HepG2 (cell line): Measurements from ENCODE around the gene NUBPL. TPM values are rescaled to one million over a fixed set of nuclear protein-coding genes. Genes with fewer than 3 reads are reported as not detected.

Source experiments
- AKAP8 ChIP-seq: sonication (generic); formaldehyde crosslinking; IDR thresholded peaks from 2 replicates; pipeline ENCODE4 v1.5.1; 2020; ENCODE audit warnings: mild to moderate bottlenecking, missing genetic modification reagents
- BCL3 ChIP-seq: sonication (generic); formaldehyde crosslinking; IDR thresholded peaks from 2 replicates; pipeline ENCODE4 v1.5.1; 2020; ENCODE audit warnings: mild to moderate bottlenecking, missing genetic modification reagents, moderate library complexity
- HDAC6 ChIP-seq: fragments of 200-600 bp; sonication (generic); IDR thresholded peaks from 2 replicates; pipeline ENCODE4 v1.7.0; 2017; ENCODE audit warnings: mild to moderate bottlenecking, antibody characterized with exemption, low read length, low read depth
- IRX3 ChIP-seq: sonication (generic); formaldehyde crosslinking; IDR thresholded peaks from 2 replicates; pipeline ENCODE4 v1.8.1; 2023; ENCODE audit warnings: mild to moderate bottlenecking, low read depth, missing genetic modification reagents, borderline replicate concordance
- MED1 ChIP-seq: sonication (generic); formaldehyde crosslinking; IDR thresholded peaks from 2 replicates; pipeline ENCODE4 v1.4.0; 2020; ENCODE audit warnings: missing genetic modification reagents
- NCOA1 ChIP-seq: sonication (generic); formaldehyde crosslinking; IDR thresholded peaks from 2 replicates; pipeline ENCODE4 v1.9.0; 2021; ENCODE audit warnings: missing genetic modification reagents
- PCBP1 ChIP-seq: fragments of 200-400 bp; formaldehyde crosslinking; IDR thresholded peaks from 2 replicates; pipeline ENCODE4 v1.6.1; 2017; ENCODE audit warnings: mild to moderate bottlenecking, low read depth, low read length, borderline replicate concordance
- RAD51 ChIP-seq: fragments of 450-650 bp; IDR thresholded peaks from 2 replicates; pipeline ENCODE4 v1.6.1; 2016; ENCODE audit warnings: borderline replicate concordance
- RBM22 ChIP-seq: fragments of 200-400 bp; formaldehyde crosslinking; optimal IDR thresholded peaks from 2 replicates; pipeline ENCODE3; 2017; ENCODE audit warnings: mild to moderate bottlenecking, low read length, moderate library complexity
- SP5 ChIP-seq: IDR thresholded peaks from 2 replicates; pipeline ENCODE4 v1.6.1; 2016; ENCODE audit warnings: low read depth, borderline replicate concordance
- SRSF4 ChIP-seq: fragments of 200-400 bp; formaldehyde crosslinking; IDR thresholded peaks from one replicate; pipeline ENCODE4 v1.6.1; 2018; ENCODE audit warnings: mild to moderate bottlenecking, low read depth, low read length, moderate library complexity; ENCODE audit not compliant: poor library complexity, severe bottlenecking
- THAP11 ChIP-seq: IDR thresholded peaks from 2 replicates; pipeline ENCODE4 v1.6.1; 2016; ENCODE audit warnings: missing biosample characterization, missing genetic modification reagents
- ZBTB21 ChIP-seq: sonication (generic); formaldehyde crosslinking; IDR thresholded peaks from 2 replicates; pipeline ENCODE4 v1.4.0; 2020; ENCODE audit warnings: missing genetic modification reagents
- ZBTB8A ChIP-seq: sonication (generic); formaldehyde crosslinking; IDR thresholded peaks from 2 replicates; pipeline ENCODE4 v1.4.0; 2020; ENCODE audit warnings: mild to moderate bottlenecking, low read depth, missing genetic modification reagents, borderline replicate concordance
- ZMAT3 ChIP-seq: sonication (generic); formaldehyde crosslinking; conservative IDR thresholded peaks from 2 replicates; pipeline ENCODE4 v1.7.0; 2021; ENCODE audit warnings: missing genetic modification reagents
- ZNF10 ChIP-seq: sonication (generic); formaldehyde crosslinking; IDR thresholded peaks from 2 replicates; pipeline ENCODE4 v1.4.0; 2020; ENCODE audit warnings: mild to moderate bottlenecking, low read depth, missing genetic modification reagents, borderline replicate concordance
- ZNF468 ChIP-seq: sonication (generic); formaldehyde crosslinking; IDR thresholded peaks from 2 replicates; pipeline ENCODE4 v1.8.0; 2022; ENCODE audit warnings: mild to moderate bottlenecking, moderate library complexity, missing genetic modification reagents
- ZNF501 ChIP-seq: sonication (generic); formaldehyde crosslinking; IDR thresholded peaks from 2 replicates; pipeline ENCODE4 v1.5.1; 2020; ENCODE audit warnings: mild to moderate bottlenecking, moderate library complexity, missing genetic modification reagents
- ZNF547 ChIP-seq: sonication (generic); formaldehyde crosslinking; IDR thresholded peaks from 2 replicates; pipeline ENCODE4 v1.5.1; 2020; ENCODE audit warnings: mild to moderate bottlenecking, missing genetic modification reagents
- ZNF549 ChIP-seq: sonication (generic); formaldehyde crosslinking; IDR thresholded peaks from 2 replicates; pipeline ENCODE4 v1.5.0; 2020; ENCODE audit warnings: missing genetic modification reagents
- ZNF564 ChIP-seq: sonication (generic); formaldehyde crosslinking; IDR thresholded peaks from 2 replicates; pipeline ENCODE4 v1.8.1; 2023; ENCODE audit warnings: mild to moderate bottlenecking, missing genetic modification reagents
- ZNF768 ChIP-seq: sonication (generic); formaldehyde crosslinking; IDR thresholded peaks from 2 replicates; pipeline ENCODE4 v1.4.0; 2020; ENCODE audit warnings: missing genetic modification reagents
- ZSCAN21 ChIP-seq: sonication (generic); formaldehyde crosslinking; IDR thresholded peaks from 2 replicates; pipeline ENCODE4 v1.8.0; 2022; ENCODE audit warnings: mild to moderate bottlenecking, missing genetic modification reagents, moderate library complexity, borderline replicate concordance
- ZSCAN31 ChIP-seq: sonication (generic); formaldehyde crosslinking; IDR thresholded peaks from 2 replicates; pipeline ENCODE4 v1.5.0; 2020; ENCODE audit warnings: low read depth, mild to moderate bottlenecking, missing genetic modification reagents
- polyA plus RNA-seq, 8 experiments: library from polyadenylated mRNA; depleted of rRNA in 3 of 8; stranded (reverse) in 7 of 8; unstranded in 1 of 8; fragments of >200 nt; fragmentation: Illumina TruSeq in 4 of 8; extraction: Trizol in 4 of 8; gene quantifications; 2 replicates each; pipeline versions ENCODE4 v1.2.1 to v1.2.3, GENCODE V29; 2011 to 2016; ENCODE audit warnings: low read depth in 4 of 8, missing spikeins in 1 of 8, mixed read lengths in 1 of 8; ENCODE audit not compliant: insufficient read depth in 1 of 8
- total RNA-seq, 5 experiments: library from RNA; depleted of rRNA; stranded (reverse); fragments of >200 nt; fragmentation: Illumina TruSeq; extraction: Trizol; gene quantifications; 2 replicates each; pipeline ENCODE4 v1.2.3, GENCODE V29; 2016; ENCODE audit warnings: low read depth in 1 of 5
- TF ChIP-seq, protein P1 (sequence below): sonication (generic); formaldehyde crosslinking; IDR thresholded peaks from 2 replicates; pipeline ENCODE4 v1.4.0; 2020; ENCODE audit warnings: mild to moderate bottlenecking, missing genetic modification reagents
- TF ChIP-seq, protein P2 (sequence below): sonication (generic); formaldehyde crosslinking; IDR thresholded peaks from 2 replicates; pipeline ENCODE4 v1.4.0; 2020; ENCODE audit warnings: missing genetic modification reagents, borderline replicate concordance
- TF ChIP-seq, protein P3 (sequence below): sonication (generic); formaldehyde crosslinking; IDR thresholded peaks from 2 replicates; pipeline ENCODE4 v1.5.0; 2020; ENCODE audit warnings: missing genetic modification reagents
- TF ChIP-seq, protein P4 (sequence below): IDR thresholded peaks from 2 replicates; pipeline ENCODE4 v1.6.1; 2016; ENCODE audit warnings: mild to moderate bottlenecking, missing biosample characterization, missing genetic modification reagents

The NUBPL gene
- total and polyA plus RNA-seq, 2 of the 13 experiments (the other 11 are each of a cell fraction or from before 2014, with no cell fraction given), result 21.3 to 44.1 TPM

DNA sequence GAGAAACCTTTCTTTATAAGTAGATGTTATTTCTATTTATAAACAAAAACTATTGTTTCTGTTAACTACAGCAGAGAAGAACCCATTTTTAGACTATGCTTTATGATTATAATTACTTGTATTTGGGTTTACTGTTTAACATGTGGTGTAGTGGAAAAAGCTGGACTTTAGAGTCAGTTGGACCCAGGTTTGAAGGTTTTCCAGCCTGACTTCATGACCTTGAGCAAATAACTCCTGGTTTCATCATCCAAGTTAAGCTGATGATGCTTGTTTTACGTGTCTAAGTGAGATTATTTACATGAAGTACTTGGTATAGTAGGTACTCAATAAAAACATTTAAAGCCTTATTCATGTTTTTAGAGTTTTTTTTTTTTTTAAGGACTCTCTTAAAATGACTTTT is 294.1 kb downstream of the NUBPL start (continued):
- TF ChIP-seq, protein P1, sequence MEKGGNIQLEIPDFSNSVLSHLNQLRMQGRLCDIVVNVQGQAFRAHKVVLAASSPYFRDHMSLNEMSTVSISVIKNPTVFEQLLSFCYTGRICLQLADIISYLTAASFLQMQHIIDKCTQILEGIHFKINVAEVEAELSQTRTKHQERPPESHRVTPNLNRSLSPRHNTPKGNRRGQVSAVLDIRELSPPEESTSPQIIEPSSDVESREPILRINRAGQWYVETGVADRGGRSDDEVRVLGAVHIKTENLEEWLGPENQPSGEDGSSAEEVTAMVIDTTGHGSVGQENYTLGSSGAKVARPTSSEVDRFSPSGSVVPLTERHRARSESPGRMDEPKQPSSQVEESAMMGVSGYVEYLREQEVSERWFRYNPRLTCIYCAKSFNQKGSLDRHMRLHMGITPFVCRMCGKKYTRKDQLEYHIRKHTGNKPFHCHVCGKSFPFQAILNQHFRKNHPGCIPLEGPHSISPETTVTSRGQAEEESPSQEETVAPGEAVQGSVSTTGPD (CRISPR knock-in tag), result no peak
- TF ChIP-seq ZSCAN21 (CRISPR knock-in tag), result no peak
- no peak for TF ChIP-seq ZNF468 (CRISPR knock-in tag)
- no peak for TF ChIP-seq SRSF4
- no peak for TF ChIP-seq ZNF10 (CRISPR knock-in tag)
- TF ChIP-seq ZBTB8A (CRISPR knock-in tag), result no peak
- no peak for TF ChIP-seq ZNF564 (CRISPR knock-in tag)
- no peak for TF ChIP-seq ZNF501 (CRISPR knock-in tag)
- TF ChIP-seq, protein P2, sequence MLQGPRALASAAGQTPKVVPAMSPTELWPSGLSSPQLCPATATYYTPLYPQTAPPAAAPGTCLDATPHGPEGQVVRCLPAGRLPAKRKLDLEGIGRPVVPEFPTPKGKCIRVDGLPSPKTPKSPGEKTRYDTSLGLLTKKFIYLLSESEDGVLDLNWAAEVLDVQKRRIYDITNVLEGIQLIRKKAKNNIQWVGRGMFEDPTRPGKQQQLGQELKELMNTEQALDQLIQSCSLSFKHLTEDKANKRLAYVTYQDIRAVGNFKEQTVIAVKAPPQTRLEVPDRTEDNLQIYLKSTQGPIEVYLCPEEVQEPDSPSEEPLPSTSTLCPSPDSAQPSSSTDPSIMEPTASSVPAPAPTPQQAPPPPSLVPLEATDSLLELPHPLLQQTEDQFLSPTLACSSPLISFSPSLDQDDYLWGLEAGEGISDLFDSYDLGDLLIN (CRISPR knock-in tag), result no peak
- no peak for TF ChIP-seq ZNF768 (CRISPR knock-in tag)
- no peak for TF ChIP-seq BCL3 (CRISPR knock-in tag)
- peak; percentile 82 for TF ChIP-seq MED1 (CRISPR knock-in tag)
- TF ChIP-seq SP5 (CRISPR knock-in tag), result no peak
- TF ChIP-seq HDAC6, result no peak
- no peak for TF ChIP-seq RAD51
- no peak for TF ChIP-seq AKAP8
- TF ChIP-seq ZBTB21 (CRISPR knock-in tag), result peak; percentile 96
- no peak for TF ChIP-seq ZNF547 (CRISPR knock-in tag)
- TF ChIP-seq RBM22, result no peak
- no peak for TF ChIP-seq IRX3 (CRISPR knock-in tag)
- no peak for TF ChIP-seq NCOA1 (CRISPR knock-in tag)
- TF ChIP-seq, protein P3, sequence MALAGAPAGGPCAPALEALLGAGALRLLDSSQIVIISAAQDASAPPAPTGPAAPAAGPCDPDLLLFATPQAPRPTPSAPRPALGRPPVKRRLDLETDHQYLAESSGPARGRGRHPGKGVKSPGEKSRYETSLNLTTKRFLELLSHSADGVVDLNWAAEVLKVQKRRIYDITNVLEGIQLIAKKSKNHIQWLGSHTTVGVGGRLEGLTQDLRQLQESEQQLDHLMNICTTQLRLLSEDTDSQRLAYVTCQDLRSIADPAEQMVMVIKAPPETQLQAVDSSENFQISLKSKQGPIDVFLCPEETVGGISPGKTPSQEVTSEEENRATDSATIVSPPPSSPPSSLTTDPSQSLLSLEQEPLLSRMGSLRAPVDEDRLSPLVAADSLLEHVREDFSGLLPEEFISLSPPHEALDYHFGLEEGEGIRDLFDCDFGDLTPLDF (CRISPR knock-in tag), result no peak
- TF ChIP-seq, protein P4, sequence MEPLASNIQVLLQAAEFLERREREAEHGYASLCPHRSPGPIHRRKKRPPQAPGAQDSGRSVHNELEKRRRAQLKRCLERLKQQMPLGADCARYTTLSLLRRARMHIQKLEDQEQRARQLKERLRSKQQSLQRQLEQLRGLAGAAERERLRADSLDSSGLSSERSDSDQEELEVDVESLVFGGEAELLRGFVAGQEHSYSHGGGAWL (CRISPR knock-in tag), result no peak
- no peak for TF ChIP-seq PCBP1
- TF ChIP-seq ZSCAN31 (CRISPR knock-in tag), result no peak
- TF ChIP-seq THAP11 (CRISPR knock-in tag), result peak; percentile 82
- TF ChIP-seq ZNF549, result no peak
- TF ChIP-seq ZMAT3 (CRISPR knock-in tag), result no peak
